NCI-H1436 (cell line): Measurements from ENCODE around the gene PEA15.

Source experiments
- DNase-seq: peaks from one replicate; lab custom pipeline; 2025; lab: John Stamatoyannopoulos, UW

The PEA15 gene

DNA sequence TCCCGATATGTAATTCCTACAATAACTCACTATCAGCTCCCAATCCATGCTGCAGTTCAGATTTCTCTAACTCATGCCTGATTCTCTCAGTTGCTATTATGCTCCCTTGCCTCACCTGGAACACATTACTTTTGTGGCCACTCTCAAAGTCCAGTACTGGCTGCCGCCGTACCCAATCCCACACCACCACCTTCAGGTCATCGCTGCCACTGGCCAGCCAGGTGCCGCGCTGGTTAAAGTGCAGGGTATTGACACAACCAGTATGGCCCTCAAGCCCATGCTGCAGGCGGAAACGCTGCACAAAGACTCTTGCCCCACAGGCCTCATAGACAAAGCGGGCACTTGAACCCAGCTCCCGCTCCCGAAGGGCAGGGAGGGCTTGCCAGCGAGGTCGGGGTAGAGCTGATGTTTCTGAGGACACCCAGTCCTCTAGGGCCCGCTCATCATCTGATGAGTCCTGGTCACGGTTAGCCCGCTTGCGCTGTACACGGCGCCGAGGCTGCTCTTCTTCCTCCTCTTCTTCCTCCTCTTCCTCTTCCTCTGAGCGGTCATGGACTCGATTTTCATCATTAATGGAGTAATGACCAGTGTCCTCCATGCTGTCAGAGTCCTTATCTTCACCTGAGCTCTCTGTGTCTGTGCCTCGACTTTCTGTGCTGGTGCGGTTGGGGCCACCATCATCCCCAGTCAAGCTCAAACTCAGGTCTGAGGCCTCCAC lies 34.6 kb downstream of the PEA15 start:
- DNase-seq = no peak

DNA sequence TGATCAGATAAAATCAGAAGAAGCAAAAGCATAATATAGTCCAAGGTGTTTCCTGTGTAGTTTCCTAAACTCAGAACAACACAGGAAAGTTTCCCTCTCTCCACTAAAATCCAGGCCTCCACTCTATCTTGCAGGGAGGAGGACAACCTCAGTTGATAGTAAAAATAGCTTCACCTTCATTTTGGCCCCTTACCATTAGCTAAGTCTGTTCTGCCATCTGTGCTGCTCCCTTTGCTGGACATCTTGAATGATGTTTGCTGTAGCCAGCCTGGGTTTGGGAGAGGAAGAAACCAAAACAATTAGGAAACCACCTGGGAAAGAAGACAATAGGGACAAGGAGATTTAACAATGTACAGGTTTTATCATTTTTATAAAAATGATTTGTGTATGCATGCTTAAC lies 38.6 kb downstream of the PEA15 start:
- DNase-seq = no peak

DNA sequence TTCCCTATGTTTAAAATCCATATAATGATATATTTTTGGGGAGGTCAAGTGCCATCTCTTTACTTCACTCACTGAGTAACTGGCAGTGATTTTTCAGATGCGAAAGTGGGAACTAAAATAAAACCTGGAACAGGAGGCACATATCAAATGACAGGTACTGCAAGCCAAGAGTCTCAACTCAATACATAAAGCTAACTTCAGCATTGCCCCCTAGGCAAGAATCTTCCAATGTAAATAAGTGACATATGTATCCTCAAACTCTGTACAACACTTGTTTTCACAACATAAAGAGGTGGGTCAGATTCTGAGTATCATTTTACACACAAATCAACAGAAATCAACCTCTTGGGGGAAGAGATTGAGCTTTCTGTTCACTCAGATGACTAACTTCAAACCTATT lies 39.0 kb downstream of the PEA15 start:
- no peak for DNase-seq

DNA sequence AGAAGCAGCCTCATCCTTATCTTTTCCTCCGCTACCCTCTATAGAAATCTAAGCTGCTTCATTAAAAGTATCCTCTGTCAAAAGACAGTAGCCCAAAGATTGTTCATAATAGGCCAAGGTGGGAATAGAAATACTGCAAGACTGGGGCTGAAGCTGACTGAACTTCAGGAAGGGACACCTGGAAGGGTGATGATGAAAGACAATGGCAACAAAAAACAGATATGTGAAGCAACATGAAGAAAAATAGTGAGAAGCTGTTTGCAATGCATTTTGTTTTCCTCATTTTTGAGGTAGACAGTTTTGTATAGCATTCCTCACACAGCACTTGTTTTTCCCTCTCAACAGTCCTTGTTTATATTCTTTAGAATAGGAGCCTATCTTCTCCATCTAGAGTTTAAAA lies 40.2 kb downstream of the PEA15 start:
- DNase-seq = no peak

DNA sequence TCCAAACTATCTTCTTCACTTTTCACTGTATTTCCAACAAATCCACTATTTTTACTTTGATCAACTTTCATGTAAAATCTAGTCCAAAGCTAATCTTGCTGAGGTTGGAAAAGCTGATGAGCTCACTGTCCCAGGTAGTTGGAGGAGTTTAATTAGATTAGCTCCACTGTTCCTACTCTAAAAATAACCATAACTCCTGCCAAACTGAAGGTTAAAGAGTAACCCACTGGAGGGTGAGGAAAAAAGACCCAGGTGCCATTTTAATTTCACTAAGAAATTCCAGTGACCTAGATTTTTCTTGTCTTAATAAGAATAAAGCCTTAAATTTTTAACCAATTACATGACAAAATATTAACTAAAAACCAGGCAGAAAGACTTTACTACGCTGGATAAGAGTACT lies 41.9 kb downstream of the PEA15 start:
- DNase-seq = no peak

DNA sequence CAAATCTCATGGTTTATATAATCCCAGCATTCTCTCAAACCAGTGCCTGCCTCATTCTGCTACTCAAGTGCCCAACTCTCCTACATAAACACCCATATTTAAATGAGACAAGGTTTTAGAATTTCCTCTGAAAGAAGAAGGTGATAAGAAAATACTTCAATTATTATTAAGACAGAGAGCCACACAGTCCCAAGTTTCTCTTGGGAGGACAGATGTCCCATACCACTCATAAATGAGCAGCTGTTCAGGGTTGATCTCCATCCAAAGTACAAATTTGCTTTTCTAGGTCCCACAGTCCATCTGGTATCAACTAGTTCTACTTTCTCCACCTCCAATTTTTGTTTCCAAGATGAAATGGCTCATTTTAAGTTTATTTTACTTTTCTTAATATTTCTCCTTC lies 45.8 kb downstream of the PEA15 start:
- no peak for DNase-seq

DNA sequence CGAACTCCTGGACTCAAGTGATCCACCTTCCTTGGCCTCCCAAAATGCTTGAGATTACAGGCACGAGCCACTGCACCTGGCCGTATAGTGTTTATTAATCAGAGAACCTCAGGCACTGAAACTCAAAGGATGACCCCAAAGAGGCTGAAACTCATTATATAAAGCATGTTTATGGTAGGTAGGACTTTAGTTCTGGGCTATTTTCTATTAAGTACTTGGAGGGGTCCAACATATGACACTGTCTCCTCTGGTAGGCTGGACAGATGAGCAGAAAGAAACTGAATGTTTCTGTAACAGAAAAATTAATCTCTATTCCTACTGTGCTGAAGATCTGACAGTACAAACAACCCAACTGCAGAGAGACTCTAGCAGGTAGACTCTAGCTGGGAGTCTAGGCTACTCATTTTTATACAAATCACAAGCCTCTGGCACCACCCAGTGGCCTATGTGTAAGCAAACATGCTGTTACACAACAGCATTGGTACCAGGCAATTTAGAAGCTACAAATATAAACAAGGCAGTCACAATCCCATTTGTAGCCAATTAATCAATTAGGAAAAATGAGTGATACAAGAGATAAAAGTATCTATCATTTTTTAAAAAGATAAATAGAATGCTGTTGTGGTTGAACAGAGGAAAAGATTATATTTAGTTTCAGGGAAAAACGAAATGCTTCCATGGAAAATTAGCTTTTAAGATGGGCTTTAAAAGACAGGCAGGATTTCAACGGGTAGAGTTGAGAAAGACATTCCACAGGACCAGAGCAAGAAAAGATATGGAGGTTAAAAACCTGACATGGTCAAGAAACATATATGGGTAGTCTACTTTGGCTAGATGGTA lies 46.7 kb downstream of the PEA15 start:
- DNase-seq = peak; percentile 68

DNA sequence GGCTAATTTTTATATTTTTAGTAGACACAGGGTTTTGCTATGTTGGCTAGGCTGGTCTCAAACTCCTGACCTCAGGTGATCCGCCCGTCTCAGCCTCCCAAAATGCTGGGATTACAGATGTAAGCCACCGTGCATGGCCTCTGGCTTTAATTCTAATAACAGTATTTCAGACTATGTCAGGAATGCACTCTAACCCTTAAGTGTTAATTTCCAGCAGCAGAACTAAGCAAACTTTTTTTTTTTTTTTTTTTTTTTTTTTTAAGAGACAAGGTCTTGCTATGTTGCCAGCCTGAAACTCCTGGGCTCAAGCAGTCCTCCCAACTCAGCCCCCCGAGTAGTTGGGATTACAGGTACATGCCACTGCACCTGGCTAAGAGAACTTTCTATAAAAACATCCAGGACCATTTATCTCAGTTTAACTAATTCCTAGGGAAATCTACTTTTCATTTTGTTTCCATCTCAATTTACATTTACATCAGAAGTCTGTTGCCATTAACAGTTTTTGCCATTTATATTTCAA lies 50.7 kb downstream of the PEA15 start:
- DNase-seq = no peak

DNA sequence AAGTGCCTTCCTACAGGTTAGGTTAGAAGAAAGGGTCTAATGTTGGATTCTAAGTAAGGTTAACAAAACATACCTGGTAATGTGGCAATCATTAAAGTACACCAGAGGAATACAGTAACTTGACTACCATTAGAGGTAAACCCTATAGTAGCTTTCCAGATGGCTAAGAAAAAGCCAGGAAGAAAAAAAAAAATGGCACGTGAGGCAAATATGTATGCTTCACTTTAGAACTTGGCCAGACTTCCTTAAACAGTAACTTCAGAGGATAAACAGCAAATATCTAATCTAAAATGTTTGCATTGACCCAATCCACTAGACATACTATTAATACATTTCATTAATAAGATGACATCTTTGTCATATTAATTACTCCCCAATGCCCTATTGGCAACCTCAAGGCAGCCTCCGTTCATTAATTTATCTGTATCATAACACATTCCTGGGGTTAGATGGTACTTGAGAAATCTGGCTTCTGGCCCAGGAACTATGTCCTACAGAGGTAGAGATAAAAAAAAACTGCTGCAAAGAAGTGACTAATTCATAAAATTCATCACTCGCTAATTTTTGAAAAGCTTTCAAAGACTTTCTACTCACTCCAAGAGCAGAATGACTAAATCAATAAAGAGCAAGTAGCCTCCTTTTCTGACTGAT lies 51.3 kb downstream of the PEA15 start:
- no peak for DNase-seq

DNA sequence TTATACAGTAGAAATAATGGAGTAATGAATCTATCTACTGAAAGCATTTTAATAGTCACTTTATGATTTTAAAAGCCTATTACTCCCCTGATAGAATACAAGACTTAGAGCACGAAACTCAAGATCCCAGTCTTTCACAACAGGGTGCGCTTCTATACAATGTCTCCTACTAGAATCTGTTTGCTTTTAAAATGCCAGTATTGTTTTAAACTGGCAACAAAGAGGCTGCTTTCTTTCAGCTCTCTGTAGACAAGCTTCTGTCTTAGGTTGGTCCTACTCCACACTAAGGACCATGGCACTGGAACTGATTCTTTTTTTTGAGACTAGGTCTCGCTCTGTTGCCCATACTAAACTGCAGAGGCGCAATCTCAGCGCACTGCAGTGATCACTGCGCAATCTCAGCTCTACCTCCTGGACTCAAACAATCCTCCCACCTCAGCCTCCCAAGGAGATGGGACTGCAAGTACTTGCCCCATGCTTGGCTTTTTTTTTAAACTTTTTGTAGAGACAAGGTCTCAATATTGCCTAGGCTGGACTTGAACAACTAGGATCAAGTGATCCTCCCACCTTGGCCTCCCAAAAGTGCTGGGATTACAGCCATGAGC lies 52.3 kb downstream of the PEA15 start:
- DNase-seq = no peak

DNA sequence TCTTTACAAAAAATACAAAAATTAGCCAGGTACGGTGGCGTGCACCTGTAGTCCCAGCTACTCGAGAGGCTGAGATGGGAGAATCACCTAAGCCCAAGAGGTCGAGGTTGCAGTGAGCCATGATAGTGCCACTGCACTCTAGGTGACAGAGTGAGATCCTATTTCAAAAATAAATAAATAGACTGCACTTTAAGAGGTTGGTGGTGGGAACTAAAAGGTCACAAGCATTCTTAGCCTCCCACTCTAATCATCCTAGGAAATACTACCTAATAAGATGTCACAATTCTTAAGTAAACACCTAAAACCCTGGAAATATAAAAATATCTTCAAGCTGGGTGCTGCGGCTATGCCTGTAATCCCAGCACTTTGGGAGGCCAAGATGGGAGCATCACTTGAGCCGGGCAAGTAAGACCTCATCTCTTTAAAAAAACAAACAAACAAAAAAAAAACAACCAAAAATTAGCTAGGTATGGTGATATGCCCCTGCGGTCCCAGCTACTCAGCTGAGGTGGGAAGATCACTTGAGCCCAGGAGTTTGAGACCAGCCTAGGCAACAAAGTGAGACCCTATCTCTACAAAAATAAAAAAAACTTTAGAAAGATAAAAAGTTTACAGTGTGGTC lies 53.1 kb downstream of the PEA15 start:
- DNase-seq = no peak

DNA sequence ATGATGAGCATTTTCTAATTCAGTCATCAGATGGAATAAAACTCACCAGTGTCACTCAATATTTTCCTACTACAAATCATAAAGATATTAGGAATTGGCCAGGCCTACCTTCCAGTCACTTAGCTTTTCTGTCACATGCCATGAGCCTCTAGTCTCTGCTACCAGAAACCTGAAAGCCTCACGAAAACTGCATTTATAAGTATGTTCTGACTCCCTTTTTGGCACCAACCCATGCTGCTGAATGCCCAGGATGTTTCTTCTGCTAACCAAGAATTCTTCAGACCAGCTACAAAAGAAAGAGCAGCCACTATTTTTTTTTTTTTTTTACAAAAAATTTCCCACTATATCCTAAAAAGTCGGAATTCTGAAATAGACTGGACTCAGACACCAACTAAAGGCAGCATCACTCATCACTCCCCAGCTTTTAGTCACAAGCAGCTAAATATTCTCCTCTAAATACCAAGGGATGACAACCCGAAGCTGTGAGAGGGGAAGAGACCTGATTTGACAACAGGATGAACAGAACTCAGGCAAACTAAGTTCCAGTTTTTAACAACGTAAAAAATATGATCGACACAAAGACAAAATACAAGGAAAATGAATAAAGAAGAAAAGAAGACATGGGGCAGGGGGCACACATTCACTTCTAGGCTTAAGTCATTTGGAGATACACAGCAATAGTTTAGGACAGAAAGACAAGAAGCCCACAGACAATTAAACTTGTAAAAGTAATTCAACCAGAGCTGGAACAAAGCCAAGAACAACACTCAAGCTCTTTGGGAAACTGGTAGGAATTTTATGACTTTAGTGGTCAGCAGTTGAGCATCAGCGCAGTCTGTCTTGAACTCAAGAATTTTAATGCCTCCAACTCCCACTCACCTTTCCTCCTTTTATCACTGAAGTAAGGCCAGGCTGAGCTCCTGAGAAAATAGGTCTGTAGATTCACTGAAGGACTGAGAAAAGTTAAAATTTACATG lies 55.5 kb downstream of the PEA15 start:
- DNase-seq = no peak

DNA sequence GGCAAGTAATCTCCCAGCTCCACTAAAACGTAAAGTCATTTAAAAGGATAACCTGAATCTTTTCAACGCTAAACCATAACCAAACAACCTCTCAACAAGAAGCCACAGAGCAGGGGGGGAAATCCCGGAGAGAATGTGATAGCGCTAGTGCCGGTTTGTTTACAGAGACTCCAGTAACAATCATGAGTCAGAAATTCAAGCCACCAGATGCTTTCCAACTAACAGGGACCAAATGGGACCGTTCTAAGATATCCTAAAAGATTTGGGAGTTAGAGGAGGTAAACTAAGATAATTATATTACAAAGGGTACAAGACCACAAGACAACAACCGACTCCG lies 56.3 kb downstream of the PEA15 start:
- no peak for DNase-seq

DNA sequence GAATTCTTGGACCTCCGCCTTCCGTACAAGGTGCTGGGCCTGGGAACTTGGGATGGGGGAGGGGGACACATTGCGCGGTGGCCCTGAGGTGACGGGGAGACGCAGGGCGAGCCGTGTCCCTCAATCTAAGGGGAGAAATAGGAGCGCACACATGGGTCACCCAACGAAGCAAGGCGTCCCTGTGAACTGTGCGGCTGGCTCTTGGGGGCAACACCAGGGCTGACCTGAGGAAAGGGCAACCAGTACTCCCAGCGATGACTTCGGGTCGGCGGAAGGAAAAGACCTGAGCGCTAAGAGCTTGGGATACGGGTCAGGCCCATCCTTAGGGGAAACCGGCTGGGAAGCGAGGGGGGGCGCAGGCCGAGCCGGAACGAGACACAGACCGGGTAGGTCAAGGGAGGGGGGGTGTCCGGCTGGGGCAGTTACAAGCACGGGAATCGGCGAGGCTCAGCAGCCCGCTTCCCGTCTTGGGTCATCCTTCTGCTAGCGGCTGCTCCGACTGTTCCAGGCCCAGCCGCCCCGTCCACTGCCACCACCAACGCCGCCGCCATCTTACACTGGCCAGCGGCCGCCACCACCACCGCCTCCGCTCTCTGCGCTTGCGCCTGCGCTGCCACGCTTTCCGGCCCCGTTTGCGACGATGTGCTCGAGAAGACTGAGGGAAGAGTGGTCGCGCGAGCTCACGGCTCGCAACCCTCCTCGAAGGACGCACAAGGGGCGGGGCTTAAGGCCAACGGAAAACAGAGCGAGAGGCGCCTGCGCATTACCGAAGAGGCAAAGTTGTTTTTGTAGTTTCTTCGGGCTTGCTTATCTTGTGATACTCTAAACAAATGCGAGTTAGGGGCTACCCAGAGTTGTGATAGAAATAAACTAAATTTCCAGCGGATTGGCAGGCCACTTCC lies 57.0 kb downstream of the PEA15 start, which contains the start of gene DCAF8:
Gene DCAF8 (minus strand): TSS at position 657 of the 902 bp plus-strand sequence. CDS start 18,541 bp downstream, outside the sequence.
- peak; percentile 97 for DNase-seq

DNA sequence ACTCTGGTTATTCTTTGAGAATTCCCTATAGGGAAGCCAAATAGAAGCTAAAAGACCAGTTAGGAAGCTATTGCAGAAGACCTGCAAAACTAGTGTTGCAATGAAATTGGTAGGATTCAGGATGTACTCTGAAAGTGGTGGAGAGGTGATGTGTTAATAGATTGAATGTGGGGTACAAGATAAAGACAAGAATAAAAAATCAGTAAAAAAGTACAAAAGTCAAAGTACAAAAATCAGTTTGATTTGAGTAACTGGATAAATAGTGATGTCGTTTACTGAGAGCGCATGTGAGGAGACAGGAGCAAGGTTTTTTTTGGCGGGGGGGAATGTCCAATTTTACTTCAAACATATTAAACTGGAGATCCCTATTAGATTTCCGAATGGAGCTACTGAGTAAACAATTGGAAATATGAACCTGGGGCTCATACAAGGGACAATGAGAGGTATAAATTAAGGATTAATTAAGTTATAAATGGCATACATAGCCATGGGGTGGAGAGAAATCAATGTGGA lies 59.7 kb downstream of the PEA15 start:
- no peak for DNase-seq
